Keratinocyte (primary cell): ENCODE results near the gene SMURF1. TPM values are rescaled to one million over a fixed set of nuclear protein-coding genes. Genes with fewer than 3 reads are reported as not detected.

Source experiments
- DNase-seq: peaks from one replicate; pipeline ENCODE4 v3.0.0-alpha.2; 2011; ENCODE audit warnings: low read depth, missing footprints, low spot score
- FAIRE-seq: peaks from 2 replicates; lab custom pipeline; 2011; peaks lifted over from hg19 to GRCh38; lab: Jason Lieb, UNC
- H2AFZ ChIP-seq: 2 replicates; pipeline ENCODE4 v1.6.0; 2012; ENCODE audit warnings: low read length, control low read depth, inconsistent platforms; ENCODE audit not compliant: control insufficient read depth
- H3K27ac ChIP-seq: 2 replicates; pipeline ENCODE4 v1.5.1; 2011; ENCODE audit warnings: low read length; ENCODE audit not compliant: control insufficient read depth, insufficient read depth
- H3K27me3 ChIP-seq: 3 replicates; pipeline ENCODE4 v1.6.0; 2011; ENCODE audit warnings: low read length; ENCODE audit not compliant: control insufficient read depth, insufficient read depth; ENCODE audit errors: extremely low read depth
- H3K36me3 ChIP-seq, 2 experiments: 2 replicates in 1 of 2; 3 replicates in 1 of 2; pipeline ENCODE4 v1.5.1; 2011; ENCODE audit warnings: low read length in 2 of 2, mild to moderate bottlenecking in 1 of 2; ENCODE audit not compliant: control insufficient read depth in 2 of 2, insufficient read depth in 2 of 2; ENCODE audit errors: extremely low read depth in 1 of 2
- H3K4me1 ChIP-seq: 3 replicates; pipeline ENCODE4 v1.5.1; 2011; ENCODE audit warnings: low read length; ENCODE audit not compliant: control insufficient read depth, insufficient read depth; ENCODE audit errors: extremely low read depth
- H3K4me2 ChIP-seq: 3 replicates; pipeline ENCODE4 v1.6.0; 2011; ENCODE audit warnings: low read depth, low read length; ENCODE audit not compliant: control insufficient read depth, insufficient read depth; ENCODE audit errors: extremely low read depth
- H3K4me3 ChIP-seq, 3 experiments: fragments of 200-600 bp in 1 of 3; sonication (generic) in 1 of 3; 2 replicates in 2 of 3; 3 replicates in 1 of 3; pipeline ENCODE4 v1.5.1; 2011 to 2016; ENCODE audit warnings: low read length in 3 of 3, mild to moderate bottlenecking in 3 of 3, control low read depth in 2 of 3, inconsistent platforms in 1 of 3, low read depth in 1 of 3, mixed read lengths in 1 of 3, mixed run types in 1 of 3, moderate library complexity in 1 of 3; ENCODE audit not compliant: control insufficient read depth in 2 of 3, insufficient read depth in 2 of 3; ENCODE audit errors: extremely low read depth in 1 of 3
- H3K79me2 ChIP-seq: 2 replicates; pipeline ENCODE4 v1.6.0; 2012; ENCODE audit warnings: low read length; ENCODE audit not compliant: control insufficient read depth, insufficient read depth
- H3K9ac ChIP-seq: 3 replicates; pipeline ENCODE4 v1.6.0; 2011; ENCODE audit warnings: low read length; ENCODE audit not compliant: control insufficient read depth, insufficient read depth; ENCODE audit errors: extremely low read depth
- H3K9me1 ChIP-seq: 3 replicates; pipeline ENCODE4 v1.6.0; 2011; ENCODE audit warnings: low read length; ENCODE audit not compliant: control insufficient read depth, insufficient read depth; ENCODE audit errors: extremely low read depth
- H3K9me3 ChIP-seq: 2 replicates; pipeline ENCODE4 v1.5.1; 2012; ENCODE audit warnings: low read depth, low read length; ENCODE audit not compliant: control insufficient read depth
- H4K20me1 ChIP-seq: 3 replicates; pipeline ENCODE4 v1.6.0; 2011; ENCODE audit warnings: low read length; ENCODE audit not compliant: control insufficient read depth, insufficient read depth; ENCODE audit errors: extremely low read depth
- EZH2 ChIP-seq: IDR thresholded peaks from one replicate; pipeline ENCODE4 v1.6.1; 2012; ENCODE audit warnings: inconsistent platforms, mild to moderate bottlenecking, low read length, moderate library complexity
- dilution Hi-C: fragments of 300-500 bp; cut with MboI; formaldehyde crosslinking; loops from one replicate; pipeline ENCODE4 v1.7.0; 2020; ENCODE audit warnings: low sequenced_read_pairs; ENCODE audit not compliant: extremely low pct_ligation_motif_present
- polyA plus RNA-seq, 5 experiments: library from polyadenylated mRNA; depleted of rRNA in 3 of 5; stranded (reverse) in 3 of 5; stranded (forward) in 1 of 5; unstranded in 1 of 5; fragments of >200 nt; gene quantifications; 1 replicate in 1 of 5; 2 replicates in 3 of 5; 3 replicates in 1 of 5; pipeline versions ENCODE4 v1.2.1 to v1.2.3, GENCODE V29; 2011 to 2012; ENCODE audit warnings: missing spikeins in 2 of 5, low read depth in 1 of 5, low replicate concordance in 1 of 5
- TF ChIP-seq, protein P1 (sequence below), 3 experiments: IDR thresholded peaks in 1 of 3; conservative IDR thresholded peaks in 1 of 3; optimal IDR thresholded peaks in 1 of 3; 2 replicates in 2 of 3; 3 replicates in 1 of 3; pipeline versions ENCODE3 to v1.5.1; 2011; ENCODE audit warnings: low read length in 3 of 3, mild to moderate bottlenecking in 3 of 3, moderate library complexity in 2 of 3, control low read depth in 1 of 3, inconsistent platforms in 1 of 3; ENCODE audit not compliant: insufficient read depth in 2 of 3; ENCODE audit errors: extremely low read depth in 1 of 3

Gene SMURF1
- polyA plus RNA-seq, 1 donor (not counting 4 experiments of a cell fraction or from before 2014, with no cell fraction given) = 22.2 TPM

GRCh38 chr7:99030951-99031350, 113.0 kb downstream of the SMURF1 start:
- no peaks in the 10 kb centered on the region for H3K79me2 ChIP-seq
- TF ChIP-seq, protein P1, sequence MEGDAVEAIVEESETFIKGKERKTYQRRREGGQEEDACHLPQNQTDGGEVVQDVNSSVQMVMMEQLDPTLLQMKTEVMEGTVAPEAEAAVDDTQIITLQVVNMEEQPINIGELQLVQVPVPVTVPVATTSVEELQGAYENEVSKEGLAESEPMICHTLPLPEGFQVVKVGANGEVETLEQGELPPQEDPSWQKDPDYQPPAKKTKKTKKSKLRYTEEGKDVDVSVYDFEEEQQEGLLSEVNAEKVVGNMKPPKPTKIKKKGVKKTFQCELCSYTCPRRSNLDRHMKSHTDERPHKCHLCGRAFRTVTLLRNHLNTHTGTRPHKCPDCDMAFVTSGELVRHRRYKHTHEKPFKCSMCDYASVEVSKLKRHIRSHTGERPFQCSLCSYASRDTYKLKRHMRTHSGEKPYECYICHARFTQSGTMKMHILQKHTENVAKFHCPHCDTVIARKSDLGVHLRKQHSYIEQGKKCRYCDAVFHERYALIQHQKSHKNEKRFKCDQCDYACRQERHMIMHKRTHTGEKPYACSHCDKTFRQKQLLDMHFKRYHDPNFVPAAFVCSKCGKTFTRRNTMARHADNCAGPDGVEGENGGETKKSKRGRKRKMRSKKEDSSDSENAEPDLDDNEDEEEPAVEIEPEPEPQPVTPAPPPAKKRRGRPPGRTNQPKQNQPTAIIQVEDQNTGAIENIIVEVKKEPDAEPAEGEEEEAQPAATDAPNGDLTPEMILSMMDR (optimal IDR thresholded peaks at IDR 0.05 in 1 of 3, IDR thresholded peaks at IDR 0.05 in 1 of 3, conservative IDR thresholded peaks at IDR 0.05 in 1 of 3; ENCODE audit: extremely low read depth in 1 of 3, insufficient read depth in 2 of 3, low read length in 3 of 3) = no peak
- no peak for TF ChIP-seq EZH2
- no peaks in the 10 kb centered on the region for H3K4me1 ChIP-seq
- H3K9me3 ChIP-seq = no peaks in the 10 kb centered on the region
- H3K9ac ChIP-seq = no peak overlapping the region
- no peak overlapping the region for H3K27ac ChIP-seq
- no peak overlapping the region for H3K4me3 ChIP-seq
- no peak for FAIRE-seq
- H3K4me2 ChIP-seq = no peak overlapping the region
- peaks cover 41 to 52% of the 10 kb centered on the region in 2 experiments for H3K36me3 ChIP-seq
- no peak overlapping the region for H2AFZ ChIP-seq
- dilution Hi-C loops = no loop called here
- H3K27me3 ChIP-seq = no peaks in the 10 kb centered on the region
- DNase-seq = no peak
- H4K20me1 ChIP-seq = no peaks in the 10 kb centered on the region
- no peaks in the 10 kb centered on the region for H3K9me1 ChIP-seq

GRCh38 chr7:99030457-99030856, 113.5 kb downstream of the SMURF1 start:
- no peaks in the 10 kb centered on the region for H3K4me1 ChIP-seq
- H4K20me1 ChIP-seq = no peaks in the 10 kb centered on the region

More at GRCh38 chr7:99030457-99030856, 113.5 kb downstream of the SMURF1 start:
- Histone ChIP-seq H3K27me3 (no peaks in the 10 kb centered on the region), H2AFZ (no peak overlapping the region), H3K4me3 (no peak overlapping the region), H3K9ac (no peak overlapping the region), H3K79me2 (no peaks in the 10 kb centered on the region), H3K4me2 (no peak overlapping the region), H3K27ac (no peak overlapping the region), H3K9me3 (no peaks in the 10 kb centered on the region), H3K36me3 (peaks cover 41 to 50% of the 10 kb centered on the region in 2 experiments), H3K9me1 (no peaks in the 10 kb centered on the region)
- no peak for DNase-seq
- no peak for FAIRE-seq
- no peak for TF ChIP-seq EZH2
- TF ChIP-seq, protein P1 (optimal IDR thresholded peaks at IDR 0.05 in 1 of 3, IDR thresholded peaks at IDR 0.05 in 1 of 3, conservative IDR thresholded peaks at IDR 0.05 in 1 of 3; ENCODE audit: extremely low read depth in 1 of 3, insufficient read depth in 2 of 3, low read length in 3 of 3) = no peak
- dilution Hi-C loops = no loop called here
